ENCODE measurements around the gene KEAP1. TPM values are rescaled to one million over a fixed set of nuclear protein-coding genes. Genes with fewer than 3 reads are reported as not detected.

Gene KEAP1
- total and polyA plus RNA-seq, 8 donors: 25.2 to 48.6 (median 33.0) TPM

DNA sequence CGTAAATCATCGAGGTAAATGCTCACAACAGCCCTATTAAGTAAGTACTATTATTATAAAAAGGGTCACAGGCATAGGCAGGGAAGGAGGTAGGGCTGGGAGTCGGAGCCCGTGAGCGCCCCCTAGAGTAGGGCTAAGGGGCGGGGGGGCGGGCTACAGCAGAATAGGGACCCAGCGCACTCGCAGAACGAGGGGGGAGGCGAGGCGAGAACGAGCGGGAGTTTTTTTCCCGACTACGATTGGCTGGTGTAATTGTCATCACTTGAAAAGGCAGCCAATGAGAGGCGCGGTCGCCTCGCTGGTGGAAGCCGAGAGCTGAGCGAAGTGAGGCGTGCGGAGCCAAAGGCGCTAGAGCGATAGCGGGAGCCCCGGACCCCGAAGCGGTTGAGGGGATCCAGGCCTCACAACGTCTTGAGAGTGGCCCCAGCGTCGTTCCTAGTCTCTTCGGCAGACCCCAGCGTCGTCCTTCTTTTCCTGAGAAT lies 24.2 kb downstream of the KEAP1 start:
- WGBS, 2 donors: 1% methylated on average over 36 of the region's 36 CpGs
- no peaks in the 10 kb centered on the region for H3K27me3 ChIP-seq
- H3K27ac ChIP-seq: no peak overlapping the region
- no peaks in the 10 kb centered on the region for H3K4me1 ChIP-seq
- TF ChIP-seq, protein P1, sequence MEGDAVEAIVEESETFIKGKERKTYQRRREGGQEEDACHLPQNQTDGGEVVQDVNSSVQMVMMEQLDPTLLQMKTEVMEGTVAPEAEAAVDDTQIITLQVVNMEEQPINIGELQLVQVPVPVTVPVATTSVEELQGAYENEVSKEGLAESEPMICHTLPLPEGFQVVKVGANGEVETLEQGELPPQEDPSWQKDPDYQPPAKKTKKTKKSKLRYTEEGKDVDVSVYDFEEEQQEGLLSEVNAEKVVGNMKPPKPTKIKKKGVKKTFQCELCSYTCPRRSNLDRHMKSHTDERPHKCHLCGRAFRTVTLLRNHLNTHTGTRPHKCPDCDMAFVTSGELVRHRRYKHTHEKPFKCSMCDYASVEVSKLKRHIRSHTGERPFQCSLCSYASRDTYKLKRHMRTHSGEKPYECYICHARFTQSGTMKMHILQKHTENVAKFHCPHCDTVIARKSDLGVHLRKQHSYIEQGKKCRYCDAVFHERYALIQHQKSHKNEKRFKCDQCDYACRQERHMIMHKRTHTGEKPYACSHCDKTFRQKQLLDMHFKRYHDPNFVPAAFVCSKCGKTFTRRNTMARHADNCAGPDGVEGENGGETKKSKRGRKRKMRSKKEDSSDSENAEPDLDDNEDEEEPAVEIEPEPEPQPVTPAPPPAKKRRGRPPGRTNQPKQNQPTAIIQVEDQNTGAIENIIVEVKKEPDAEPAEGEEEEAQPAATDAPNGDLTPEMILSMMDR (IDR thresholded peaks at IDR 0.05): peak; percentile 65 to 75 (median 74)
- no peaks in the 10 kb centered on the region for H3K9me3 ChIP-seq
- peak; percentile 91 to 95 (median 94) for ATAC-seq
- H3K36me3 ChIP-seq: no peaks in the 10 kb centered on the region
- DNase-seq: peak; percentile 91 to 93 (median 92)
- intact Hi-C loops (cut with DNase I): no loop called here
- H3K4me3 ChIP-seq: peak overlapping the region in 2 of 4 donors; percentile 30 to 43
- FAIRE-seq: no peak

DNA sequence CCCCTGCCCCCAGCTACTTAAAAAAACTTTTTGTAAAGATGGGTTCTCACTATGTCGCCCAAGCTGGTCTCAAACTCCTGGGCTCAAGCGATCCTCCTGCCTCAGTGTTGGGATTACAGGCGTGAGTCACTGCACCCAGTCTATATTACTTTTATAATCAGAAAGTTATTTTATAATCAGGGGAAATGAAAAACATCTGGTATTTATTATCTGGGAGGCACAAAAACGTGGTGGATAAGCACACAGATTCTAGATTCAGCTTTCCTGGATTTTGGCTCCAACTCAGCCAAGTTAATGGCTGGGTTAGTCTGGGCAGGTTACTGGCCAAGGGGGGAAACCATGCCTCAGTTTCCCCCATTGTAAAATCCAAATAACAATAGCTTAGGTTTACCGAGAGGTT lies 24.7 kb downstream of the KEAP1 start:
- intact Hi-C loops (cut with DNase I): no loop called here
- Histone ChIP-seq H3K36me3 (no peaks in the 10 kb centered on the region), H3K4me1 (peaks cover 0 to 3% (median under 1%) of the 10 kb centered on the region in 3 donors), H3K27ac (no peak overlapping the region), H3K27me3 (no peaks in the 10 kb centered on the region), H3K4me3 (peak overlapping the region in 2 of 4 donors; percentile 30 to 43), H3K9me3 (no peaks in the 10 kb centered on the region)
- WGBS, 2 donors: 29 to 34% methylated on average over 5 of the region's 5 CpGs
- DNase-seq (no peak), FAIRE-seq (no peak), ATAC-seq (no peak)
- TF ChIP-seq, protein P1 (IDR thresholded peaks at IDR 0.05): no peak

DNA sequence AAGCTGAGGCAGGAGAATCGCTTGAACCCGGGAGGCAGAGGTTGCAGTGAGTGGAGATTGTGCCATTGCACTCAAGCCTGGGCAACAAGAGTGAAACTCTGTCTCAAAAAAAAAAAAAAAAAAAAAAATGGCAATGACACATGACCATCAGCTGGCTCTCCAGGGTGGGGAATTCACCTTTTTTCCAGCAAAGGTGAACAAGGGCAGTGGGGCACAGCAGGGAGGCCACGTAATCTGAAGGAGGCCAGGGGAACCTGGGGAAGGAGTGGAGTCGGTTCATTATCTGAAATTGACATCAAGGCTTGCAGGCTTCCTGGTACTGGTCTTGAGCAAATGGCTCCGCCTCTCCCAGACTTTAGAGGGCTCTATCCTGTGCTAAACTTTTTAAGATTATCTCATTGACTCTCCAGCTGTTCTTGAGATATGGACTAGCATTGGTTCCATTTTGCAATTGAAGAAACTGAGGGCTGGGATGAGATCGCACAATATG lies 28.1 kb downstream of the KEAP1 start:
- WGBS, 2 donors: 63 to 68% methylated on average over 6 of the region's 6 CpGs
- Histone ChIP-seq H3K36me3 (no peaks in the 10 kb centered on the region), H3K4me3 (no peak overlapping the region), H3K27ac (no peak overlapping the region), H3K4me1 (peaks cover 3 to 8% (median 4%) of the 10 kb centered on the region in 3 donors), H3K27me3 (no peaks in the 10 kb centered on the region), H3K9me3 (no peaks in the 10 kb centered on the region)
- FAIRE-seq (no peak), DNase-seq (no peak), ATAC-seq (no peak)
- TF ChIP-seq, protein P1 (IDR thresholded peaks at IDR 0.05): no peak
- intact Hi-C loops (cut with DNase I): no loop called here

DNA sequence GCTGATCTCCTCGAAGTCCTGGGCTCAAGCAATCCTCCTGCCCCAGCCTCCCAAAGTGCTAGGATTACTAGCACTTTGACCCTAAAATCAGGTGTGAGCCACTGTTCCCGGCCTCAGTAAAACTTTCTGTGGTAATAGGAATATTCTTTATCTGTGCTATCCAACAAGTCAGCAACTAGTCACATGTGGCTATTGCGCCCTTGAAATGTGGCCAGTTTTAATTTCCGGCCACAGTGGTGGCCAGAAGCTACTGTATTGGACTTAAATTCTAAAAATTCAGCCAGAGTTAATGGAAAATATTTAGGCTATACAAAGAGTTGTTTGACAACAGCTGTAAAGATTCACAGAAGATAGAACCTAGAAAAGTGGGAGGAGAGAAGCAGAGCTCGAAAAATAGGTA lies 30.0 kb downstream of the KEAP1 start:
- Histone ChIP-seq H3K4me1 (peaks cover 3 to 8% (median 4%) of the 10 kb centered on the region in 3 donors), H3K36me3 (no peaks in the 10 kb centered on the region), H3K27ac (peak overlapping the region in 2 of 4 donors; percentile 23 to 47), H3K27me3 (no peaks in the 10 kb centered on the region), H3K4me3 (no peak overlapping the region), H3K9me3 (no peaks in the 10 kb centered on the region)
- WGBS, 2 donors: 35 to 38% methylated on average over 5 of the region's 5 CpGs
- peak; percentile 68 to 77 (median 72) for ATAC-seq
- intact Hi-C loops (cut with DNase I): no loop called here
- peak in 3 of 6 donors; percentile 58 to 73 (median 59) for DNase-seq
- no peak for FAIRE-seq
- TF ChIP-seq, protein P1 (IDR thresholded peaks at IDR 0.05): no peak

DNA sequence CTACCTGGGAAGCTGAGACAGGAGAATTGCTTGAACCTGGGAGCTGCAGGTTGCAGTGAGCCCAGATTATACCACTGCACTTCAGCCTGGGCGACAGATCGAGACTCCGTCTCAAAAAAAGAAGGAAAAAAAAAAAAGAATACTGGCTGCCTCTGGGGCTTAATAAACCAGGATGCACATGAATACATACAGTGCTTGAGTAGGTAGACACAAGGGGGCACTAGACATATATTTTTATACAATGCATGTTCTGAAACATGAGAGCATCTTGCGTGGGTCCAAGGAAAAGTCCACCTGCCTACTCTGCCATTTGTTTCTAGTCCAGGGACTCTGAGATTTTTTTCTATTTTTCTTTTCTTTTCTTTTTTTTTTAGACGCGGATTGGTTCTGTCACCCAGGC lies 31.2 kb downstream of the KEAP1 start:
- no peaks in the 10 kb centered on the region for H3K9me3 ChIP-seq
- ATAC-seq (peak in 3 of 4 donors; percentile 21 to 50 (median 44)), DNase-seq (no peak)

More for the DNA sequence above, 31.2 kb downstream of the KEAP1 start:
- H3K4me3 ChIP-seq: no peak overlapping the region
- no peak for FAIRE-seq
- WGBS, 2 donors: 35 to 51% methylated on average over 6 of the region's 6 CpGs
- H3K36me3 ChIP-seq: peaks cover 0 to 6% (median 0%) of the 10 kb centered on the region in 3 donors
- no peaks in the 10 kb centered on the region for H3K27me3 ChIP-seq
- no peak overlapping the region for H3K27ac ChIP-seq
- intact Hi-C loops (cut with DNase I): no loop called here
- peaks cover 3 to 8% (median 4%) of the 10 kb centered on the region in 3 donors for H3K4me1 ChIP-seq
- TF ChIP-seq, protein P1 (IDR thresholded peaks at IDR 0.05): peak in 1 of 4 donors; percentile 7

Data from pancreas (tissue), 10 donors.